H1 (cell line): ENCODE data around the gene GPATCH4. TPM values are rescaled to one million over a fixed set of nuclear protein-coding genes. Genes with fewer than 3 reads are reported as not detected.

Experiments
- BACH1 ChIP-seq: IDR thresholded peaks from 2 replicates; pipeline ENCODE4 v1.6.1; 2012; ENCODE audit warnings: low read length, improper control_type of control experiment
- GTF2F1 ChIP-seq: IDR thresholded peaks from 2 replicates; pipeline ENCODE4 v1.6.1; 2012; ENCODE audit warnings: low read depth, low read length, improper control_type of control experiment, borderline replicate concordance
- RAD21 ChIP-seq, 2 experiments: IDR thresholded peaks in 1 of 2; conservative IDR thresholded peaks in 1 of 2; 2 replicates each; pipeline ENCODE4 v1.6.1; 2011; ENCODE audit warnings: low read depth in 2 of 2, low read length in 2 of 2, improper control_type of control experiment in 1 of 2, inconsistent platforms in 1 of 2, mild to moderate bottlenecking in 1 of 2, moderate library complexity in 1 of 2
- polyA plus RNA-seq, 7 experiments: library from polyadenylated mRNA; depleted of rRNA in 3 of 7; stranded (reverse) in 5 of 7; unstranded in 2 of 7; fragments of >200 nt in 5 of 7; fragments of 200-250 nt in 2 of 7; gene quantifications; 1 replicate in 5 of 7; 2 replicates in 1 of 7; 4 replicates in 1 of 7; pipeline versions ENCODE4 v1.2.1 to v1.2.3, GENCODE V29; 2011 to 2013; ENCODE audit warnings: missing spikeins in 2 of 7, mixed read lengths in 2 of 7
- total RNA-seq: library from RNA; stranded (reverse); fragmentation: NEBNext Ultra II Directional; extraction: Animal tissue kit (Norgen Biotek cat#: 25700); gene quantifications from 2 replicates; pipeline ENCODE4 v1.2.1, GENCODE V29; 2021
- TF ChIP-seq, protein P1 (sequence below): fragments of 300-600 bp; sonication (generic); IDR thresholded peaks from 2 replicates; pipeline ENCODE4 v1.7.1; 2012; ENCODE audit warnings: low read length, moderate library complexity, mild to moderate bottlenecking, inconsistent platforms; ENCODE audit not compliant: insufficient replicate concordance

The GPATCH4 gene
- total and polyA plus RNA-seq, 2 of the 8 experiments (the other 6 are each of a cell fraction or from before 2014, with no cell fraction given): 20.5 to 47.9 TPM

DNA sequence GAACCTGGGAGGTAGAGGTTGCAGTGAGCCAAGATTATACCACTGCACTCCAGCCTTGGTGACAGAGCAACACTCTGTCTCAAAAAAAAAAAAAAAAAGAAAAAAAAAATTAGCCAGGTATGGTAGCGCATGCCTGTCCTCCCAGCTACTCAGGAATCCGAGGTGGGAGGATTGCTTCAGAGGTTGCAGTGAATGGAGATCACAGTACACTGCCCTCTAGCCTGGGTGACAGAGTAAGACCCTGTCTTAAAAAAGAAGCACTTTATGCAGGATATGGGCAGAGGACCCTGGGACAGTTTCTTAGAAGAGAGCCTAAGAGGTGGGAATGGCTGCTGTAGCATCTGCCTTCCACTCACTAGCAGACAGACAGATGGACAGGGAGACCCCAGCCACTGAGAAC lies 51.9 kb downstream of the GPATCH4 start (continued):
- TF ChIP-seq, protein P1, sequence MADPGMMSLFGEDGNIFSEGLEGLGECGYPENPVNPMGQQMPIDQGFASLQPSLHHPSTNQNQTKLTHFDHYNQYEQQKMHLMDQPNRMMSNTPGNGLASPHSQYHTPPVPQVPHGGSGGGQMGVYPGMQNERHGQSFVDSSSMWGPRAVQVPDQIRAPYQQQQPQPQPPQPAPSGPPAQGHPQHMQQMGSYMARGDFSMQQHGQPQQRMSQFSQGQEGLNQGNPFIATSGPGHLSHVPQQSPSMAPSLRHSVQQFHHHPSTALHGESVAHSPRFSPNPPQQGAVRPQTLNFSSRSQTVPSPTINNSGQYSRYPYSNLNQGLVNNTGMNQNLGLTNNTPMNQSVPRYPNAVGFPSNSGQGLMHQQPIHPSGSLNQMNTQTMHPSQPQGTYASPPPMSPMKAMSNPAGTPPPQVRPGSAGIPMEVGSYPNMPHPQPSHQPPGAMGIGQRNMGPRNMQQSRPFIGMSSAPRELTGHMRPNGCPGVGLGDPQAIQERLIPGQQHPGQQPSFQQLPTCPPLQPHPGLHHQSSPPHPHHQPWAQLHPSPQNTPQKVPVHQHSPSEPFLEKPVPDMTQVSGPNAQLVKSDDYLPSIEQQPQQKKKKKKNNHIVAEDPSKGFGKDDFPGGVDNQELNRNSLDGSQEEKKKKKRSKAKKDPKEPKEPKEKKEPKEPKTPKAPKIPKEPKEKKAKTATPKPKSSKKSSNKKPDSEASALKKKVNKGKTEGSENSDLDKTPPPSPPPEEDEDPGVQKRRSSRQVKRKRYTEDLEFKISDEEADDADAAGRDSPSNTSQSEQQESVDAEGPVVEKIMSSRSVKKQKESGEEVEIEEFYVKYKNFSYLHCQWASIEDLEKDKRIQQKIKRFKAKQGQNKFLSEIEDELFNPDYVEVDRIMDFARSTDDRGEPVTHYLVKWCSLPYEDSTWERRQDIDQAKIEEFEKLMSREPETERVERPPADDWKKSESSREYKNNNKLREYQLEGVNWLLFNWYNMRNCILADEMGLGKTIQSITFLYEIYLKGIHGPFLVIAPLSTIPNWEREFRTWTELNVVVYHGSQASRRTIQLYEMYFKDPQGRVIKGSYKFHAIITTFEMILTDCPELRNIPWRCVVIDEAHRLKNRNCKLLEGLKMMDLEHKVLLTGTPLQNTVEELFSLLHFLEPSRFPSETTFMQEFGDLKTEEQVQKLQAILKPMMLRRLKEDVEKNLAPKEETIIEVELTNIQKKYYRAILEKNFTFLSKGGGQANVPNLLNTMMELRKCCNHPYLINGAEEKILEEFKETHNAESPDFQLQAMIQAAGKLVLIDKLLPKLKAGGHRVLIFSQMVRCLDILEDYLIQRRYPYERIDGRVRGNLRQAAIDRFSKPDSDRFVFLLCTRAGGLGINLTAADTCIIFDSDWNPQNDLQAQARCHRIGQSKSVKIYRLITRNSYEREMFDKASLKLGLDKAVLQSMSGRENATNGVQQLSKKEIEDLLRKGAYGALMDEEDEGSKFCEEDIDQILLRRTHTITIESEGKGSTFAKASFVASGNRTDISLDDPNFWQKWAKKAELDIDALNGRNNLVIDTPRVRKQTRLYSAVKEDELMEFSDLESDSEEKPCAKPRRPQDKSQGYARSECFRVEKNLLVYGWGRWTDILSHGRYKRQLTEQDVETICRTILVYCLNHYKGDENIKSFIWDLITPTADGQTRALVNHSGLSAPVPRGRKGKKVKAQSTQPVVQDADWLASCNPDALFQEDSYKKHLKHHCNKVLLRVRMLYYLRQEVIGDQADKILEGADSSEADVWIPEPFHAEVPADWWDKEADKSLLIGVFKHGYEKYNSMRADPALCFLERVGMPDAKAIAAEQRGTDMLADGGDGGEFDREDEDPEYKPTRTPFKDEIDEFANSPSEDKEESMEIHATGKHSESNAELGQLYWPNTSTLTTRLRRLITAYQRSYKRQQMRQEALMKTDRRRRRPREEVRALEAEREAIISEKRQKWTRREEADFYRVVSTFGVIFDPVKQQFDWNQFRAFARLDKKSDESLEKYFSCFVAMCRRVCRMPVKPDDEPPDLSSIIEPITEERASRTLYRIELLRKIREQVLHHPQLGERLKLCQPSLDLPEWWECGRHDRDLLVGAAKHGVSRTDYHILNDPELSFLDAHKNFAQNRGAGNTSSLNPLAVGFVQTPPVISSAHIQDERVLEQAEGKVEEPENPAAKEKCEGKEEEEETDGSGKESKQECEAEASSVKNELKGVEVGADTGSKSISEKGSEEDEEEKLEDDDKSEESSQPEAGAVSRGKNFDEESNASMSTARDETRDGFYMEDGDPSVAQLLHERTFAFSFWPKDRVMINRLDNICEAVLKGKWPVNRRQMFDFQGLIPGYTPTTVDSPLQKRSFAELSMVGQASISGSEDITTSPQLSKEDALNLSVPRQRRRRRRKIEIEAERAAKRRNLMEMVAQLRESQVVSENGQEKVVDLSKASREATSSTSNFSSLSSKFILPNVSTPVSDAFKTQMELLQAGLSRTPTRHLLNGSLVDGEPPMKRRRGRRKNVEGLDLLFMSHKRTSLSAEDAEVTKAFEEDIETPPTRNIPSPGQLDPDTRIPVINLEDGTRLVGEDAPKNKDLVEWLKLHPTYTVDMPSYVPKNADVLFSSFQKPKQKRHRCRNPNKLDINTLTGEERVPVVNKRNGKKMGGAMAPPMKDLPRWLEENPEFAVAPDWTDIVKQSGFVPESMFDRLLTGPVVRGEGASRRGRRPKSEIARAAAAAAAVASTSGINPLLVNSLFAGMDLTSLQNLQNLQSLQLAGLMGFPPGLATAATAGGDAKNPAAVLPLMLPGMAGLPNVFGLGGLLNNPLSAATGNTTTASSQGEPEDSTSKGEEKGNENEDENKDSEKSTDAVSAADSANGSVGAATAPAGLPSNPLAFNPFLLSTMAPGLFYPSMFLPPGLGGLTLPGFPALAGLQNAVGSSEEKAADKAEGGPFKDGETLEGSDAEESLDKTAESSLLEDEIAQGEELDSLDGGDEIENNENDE: no peak
- TF ChIP-seq GTF2F1 (no peak), RAD21 (IDR thresholded peaks at IDR 0.05 in 1 of 2, conservative IDR thresholded peaks at IDR 0.05 in 1 of 2; ENCODE audit: low read depth in 2 of 2, low read length in 2 of 2) (peak in 1 of 2 experiments; percentile 35; a peak in 2 of 4 replicates), BACH1 (no peak)
